ENCODE measurements around the gene ANKRD23. TPM values are rescaled to one million over a fixed set of nuclear protein-coding genes. Genes with fewer than 3 reads are reported as not detected.

The ANKRD23 gene
- total and polyA plus RNA-seq, 2 of the 13 experiments (the other 11 are each of a cell fraction or from before 2014, with no cell fraction given), result 1.5 to 1.6 TPM

GRCh38 chr2:96866586-96866985, 22.8 kb upstream of the ANKRD23 start (continued):
- TF ChIP-seq, protein P1, sequence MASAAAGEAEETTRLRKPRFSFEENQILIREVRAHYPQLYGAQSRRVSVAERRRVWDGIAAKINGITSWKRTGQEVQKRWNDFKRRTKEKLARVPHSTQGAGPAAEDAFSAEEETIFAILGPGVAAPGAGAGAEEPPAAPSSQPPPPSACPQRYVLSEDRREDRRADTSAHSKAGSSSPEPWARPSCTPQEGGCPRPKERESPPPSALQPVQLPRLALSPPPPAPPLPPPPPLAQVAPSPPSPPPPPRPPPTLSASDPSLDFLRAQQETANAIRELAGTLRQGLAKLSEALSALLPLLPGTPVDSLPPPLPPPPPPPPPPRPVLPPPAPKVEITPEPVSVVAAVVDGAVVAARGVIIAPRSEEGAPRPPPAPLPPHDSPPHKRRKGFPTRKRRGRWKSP (CRISPR knock-in tag; IDR thresholded peaks at IDR 0.05), result no peak

- ATAC-seq (no peak), FAIRE-seq (no peak), DNase-seq (ENCODE audit: low spot score) (no peak)
- TF ChIP-seq SP2 (CRISPR knock-in tag; IDR thresholded peaks at IDR 0.05), result no peak
- TF ChIP-seq, protein P2, sequence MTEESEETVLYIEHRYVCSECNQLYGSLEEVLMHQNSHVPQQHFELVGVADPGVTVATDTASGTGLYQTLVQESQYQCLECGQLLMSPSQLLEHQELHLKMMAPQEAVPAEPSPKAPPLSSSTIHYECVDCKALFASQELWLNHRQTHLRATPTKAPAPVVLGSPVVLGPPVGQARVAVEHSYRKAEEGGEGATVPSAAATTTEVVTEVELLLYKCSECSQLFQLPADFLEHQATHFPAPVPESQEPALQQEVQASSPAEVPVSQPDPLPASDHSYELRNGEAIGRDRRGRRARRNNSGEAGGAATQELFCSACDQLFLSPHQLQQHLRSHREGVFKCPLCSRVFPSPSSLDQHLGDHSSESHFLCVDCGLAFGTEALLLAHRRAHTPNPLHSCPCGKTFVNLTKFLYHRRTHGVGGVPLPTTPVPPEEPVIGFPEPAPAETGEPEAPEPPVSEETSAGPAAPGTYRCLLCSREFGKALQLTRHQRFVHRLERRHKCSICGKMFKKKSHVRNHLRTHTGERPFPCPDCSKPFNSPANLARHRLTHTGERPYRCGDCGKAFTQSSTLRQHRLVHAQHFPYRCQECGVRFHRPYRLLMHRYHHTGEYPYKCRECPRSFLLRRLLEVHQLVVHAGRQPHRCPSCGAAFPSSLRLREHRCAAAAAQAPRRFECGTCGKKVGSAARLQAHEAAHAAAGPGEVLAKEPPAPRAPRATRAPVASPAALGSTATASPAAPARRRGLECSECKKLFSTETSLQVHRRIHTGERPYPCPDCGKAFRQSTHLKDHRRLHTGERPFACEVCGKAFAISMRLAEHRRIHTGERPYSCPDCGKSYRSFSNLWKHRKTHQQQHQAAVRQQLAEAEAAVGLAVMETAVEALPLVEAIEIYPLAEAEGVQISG (CRISPR knock-in tag; IDR thresholded peaks at IDR 0.05), result peak; percentile 23; the same call in 1 of the 2 replicates
- no peak for TF ChIP-seq SRSF1 (optimal IDR thresholded peaks at IDR 0.05; ENCODE audit: low read depth, low read length)
- peak; percentile 68 for TF ChIP-seq RBFOX2 (IDR thresholded peaks at IDR 0.05; ENCODE audit: low read depth, low read length)
- no peak for TF ChIP-seq ZBTB38 (CRISPR knock-in tag; IDR thresholded peaks at IDR 0.05)
- POLR2A ChIA-PET, result interaction anchor here (1.3 to 5.9 kb wide), 2 partner anchors 8 to 45 kb away, joined by 3 to 152 read pairs; partner anchors contain the start of gene ANKRD39
- no TSS peak for BruUV-seq (replicated peaks)
- Histone ChIP-seq H3K4me3 (replicated peaks in 1 of 3; ENCODE audit: insufficient read depth in 1 of 3, low read depth in 2 of 3, low read length in 3 of 3) (no peak overlapping the region), H3K36me3 (replicated peaks in 1 of 2; ENCODE audit: control insufficient read depth in 1 of 2, insufficient read depth in 2 of 2, low read length in 2 of 2) (peaks cover 38 to 54% of the 10 kb centered on the region in 2 experiments), H3K9me3 (ENCODE audit: low read length) (no peaks in the 10 kb centered on the region), H3K27ac (ENCODE audit: extremely low read length, insufficient read depth, low read length) (no peak overlapping the region), H3K4me1 (ENCODE audit: insufficient read depth, low read length) (peaks cover 50% of the 10 kb centered on the region), H3K27me3 (ENCODE audit: control insufficient read depth in 1 of 2, insufficient read depth in 2 of 2, low read length in 2 of 2) (peaks cover 0 to 9% of the 10 kb centered on the region in 2 experiments; a peak in 3 of 5 replicates), H2AFZ (ENCODE audit: low read length) (no peak overlapping the region), H3K9ac (ENCODE audit: insufficient read depth, low read depth, low read length) (no peak overlapping the region), H3K4me2 (ENCODE audit: low read depth, low read length) (no peak overlapping the region), H4K20me1 (ENCODE audit: insufficient read depth, low read length) (no peaks in the 10 kb centered on the region), H3K79me2 (ENCODE audit: insufficient read depth, low read length) (peaks cover 23% of the 10 kb centered on the region)
- 98% methylated on average over 13 of the region's 14 CpGs for WGBS (ENCODE audit: low lambda C conversion rate)
- intact Hi-C loops (cut with micrococcal nuclease; ENCODE audit: unreplicated experiment), result no loop called here
- CTCF ChIA-PET (ENCODE audit: low intra/inter-chr PET ratio, low total read pairs), result no interaction called here
- in situ Hi-C loops (cut with HindIII; ENCODE audit: extremely low pct_ligation_motif_present, low pct_unique_long_range_greater_than_20kb), result no loop called here
Measured at GRCh38 chr2:96866149-96866548, 22.3 kb upstream of the ANKRD23 start.

All from HepG2 (cell line).